BE2C (cell line): ENCODE results near the gene MPP3.

Source experiments
- DNase-seq: peaks from one replicate; pipeline ENCODE4 v3.0.0-alpha.2; 2020
- H3K27me3 ChIP-seq: fragments of 250-450 bp; sonication (Bioruptor Pico); 2 replicates; pipeline ENCODE4 v1.5.1; 2020; ENCODE audit warnings: mild to moderate bottlenecking
- H3K36me3 ChIP-seq: fragments of 250-450 bp; sonication (Bioruptor Pico); 2 replicates; pipeline ENCODE4 v1.5.1; 2020; ENCODE audit warnings: mild to moderate bottlenecking
- H3K4me1 ChIP-seq: fragments of 250-450 bp; sonication (Bioruptor Pico); 2 replicates; pipeline ENCODE4 v1.5.1; 2020
- H3K4me3 ChIP-seq: 2 replicates; pipeline ENCODE4 v1.5.1; 2011; ENCODE audit warnings: low read depth, low read length
- H3K9me3 ChIP-seq: fragments of 250-450 bp; sonication (Bioruptor Pico); 2 replicates; pipeline ENCODE4 v1.5.1; 2020
- TF ChIP-seq, protein P1 (sequence below): IDR thresholded peaks from 2 replicates; pipeline ENCODE4 v1.5.1; 2012; ENCODE audit warnings: mild to moderate bottlenecking, low read depth, low read length

Gene MPP3

DNA sequence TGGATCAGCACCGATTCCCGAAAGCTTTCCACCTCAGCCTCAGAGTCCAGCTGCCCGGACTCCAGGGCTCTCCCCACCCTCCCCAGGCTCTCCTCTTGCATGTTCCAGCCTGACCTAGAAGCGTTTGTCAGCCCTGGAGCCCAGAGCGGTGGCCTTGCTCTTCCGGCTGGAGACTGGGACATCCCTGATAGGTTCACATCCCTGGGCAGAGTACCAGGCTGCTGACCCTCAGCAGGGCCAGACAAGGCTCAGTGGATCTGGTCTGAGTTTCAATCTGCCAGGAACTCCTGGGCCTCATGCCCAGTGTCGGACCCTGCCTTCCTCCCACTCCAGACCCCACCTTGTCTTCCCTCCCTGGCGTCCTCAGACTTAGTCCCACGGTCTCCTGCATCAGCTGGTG lies 29.0 kb upstream of the MPP3 start:
- no peak overlapping the region for H3K4me3 ChIP-seq
- TF ChIP-seq, protein P1, sequence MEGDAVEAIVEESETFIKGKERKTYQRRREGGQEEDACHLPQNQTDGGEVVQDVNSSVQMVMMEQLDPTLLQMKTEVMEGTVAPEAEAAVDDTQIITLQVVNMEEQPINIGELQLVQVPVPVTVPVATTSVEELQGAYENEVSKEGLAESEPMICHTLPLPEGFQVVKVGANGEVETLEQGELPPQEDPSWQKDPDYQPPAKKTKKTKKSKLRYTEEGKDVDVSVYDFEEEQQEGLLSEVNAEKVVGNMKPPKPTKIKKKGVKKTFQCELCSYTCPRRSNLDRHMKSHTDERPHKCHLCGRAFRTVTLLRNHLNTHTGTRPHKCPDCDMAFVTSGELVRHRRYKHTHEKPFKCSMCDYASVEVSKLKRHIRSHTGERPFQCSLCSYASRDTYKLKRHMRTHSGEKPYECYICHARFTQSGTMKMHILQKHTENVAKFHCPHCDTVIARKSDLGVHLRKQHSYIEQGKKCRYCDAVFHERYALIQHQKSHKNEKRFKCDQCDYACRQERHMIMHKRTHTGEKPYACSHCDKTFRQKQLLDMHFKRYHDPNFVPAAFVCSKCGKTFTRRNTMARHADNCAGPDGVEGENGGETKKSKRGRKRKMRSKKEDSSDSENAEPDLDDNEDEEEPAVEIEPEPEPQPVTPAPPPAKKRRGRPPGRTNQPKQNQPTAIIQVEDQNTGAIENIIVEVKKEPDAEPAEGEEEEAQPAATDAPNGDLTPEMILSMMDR = no peak
- no peaks in the 10 kb centered on the region; the same call in 1 of the 2 replicates for H3K27me3 ChIP-seq
- DNase-seq = no peak
- H3K9me3 ChIP-seq = no peaks in the 10 kb centered on the region
- H3K36me3 ChIP-seq = no peaks in the 10 kb centered on the region
- H3K4me1 ChIP-seq = no peaks in the 10 kb centered on the region

DNA sequence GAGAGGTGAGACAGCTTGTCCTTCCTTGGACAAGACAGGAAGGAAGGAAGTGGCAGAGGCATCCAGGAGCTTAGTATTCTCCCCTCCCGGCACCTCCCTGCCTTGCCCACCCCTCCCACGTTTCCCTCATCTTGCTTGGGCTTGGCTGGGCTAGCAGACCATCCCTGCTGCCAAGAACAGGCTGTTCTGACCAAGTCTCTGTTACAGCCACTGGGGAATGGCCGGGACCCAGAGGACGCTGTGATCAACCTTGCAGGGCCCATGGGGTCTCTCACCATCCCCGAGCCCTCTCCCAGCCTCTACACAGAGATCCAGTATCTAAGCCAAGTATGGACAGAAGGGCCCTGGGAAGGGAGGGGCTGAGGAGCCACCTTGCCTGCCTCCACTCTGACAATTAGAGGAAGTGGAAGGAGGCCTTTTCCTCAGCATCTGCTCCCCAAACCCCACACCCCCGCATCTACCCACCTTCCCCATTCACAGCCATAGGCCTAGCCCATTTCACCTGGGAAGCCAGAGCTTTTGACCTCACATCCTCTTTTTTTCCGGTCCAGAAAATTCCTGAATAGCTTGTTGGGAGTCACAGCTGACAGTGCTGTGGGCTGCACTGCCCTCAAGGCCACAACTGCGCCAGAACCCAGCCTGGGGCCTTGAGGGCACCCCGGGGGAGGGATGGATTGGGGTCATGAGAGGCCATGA lies 28.1 kb upstream of the MPP3 start:
- DNase-seq = no peak
- H3K27me3 ChIP-seq = no peaks in the 10 kb centered on the region; the same call in 1 of the 2 replicates
- no peaks in the 10 kb centered on the region for H3K36me3 ChIP-seq
- H3K4me3 ChIP-seq = no peak overlapping the region
- H3K4me1 ChIP-seq = no peaks in the 10 kb centered on the region
- TF ChIP-seq, protein P1 = no peak
- H3K9me3 ChIP-seq = no peaks in the 10 kb centered on the region

DNA sequence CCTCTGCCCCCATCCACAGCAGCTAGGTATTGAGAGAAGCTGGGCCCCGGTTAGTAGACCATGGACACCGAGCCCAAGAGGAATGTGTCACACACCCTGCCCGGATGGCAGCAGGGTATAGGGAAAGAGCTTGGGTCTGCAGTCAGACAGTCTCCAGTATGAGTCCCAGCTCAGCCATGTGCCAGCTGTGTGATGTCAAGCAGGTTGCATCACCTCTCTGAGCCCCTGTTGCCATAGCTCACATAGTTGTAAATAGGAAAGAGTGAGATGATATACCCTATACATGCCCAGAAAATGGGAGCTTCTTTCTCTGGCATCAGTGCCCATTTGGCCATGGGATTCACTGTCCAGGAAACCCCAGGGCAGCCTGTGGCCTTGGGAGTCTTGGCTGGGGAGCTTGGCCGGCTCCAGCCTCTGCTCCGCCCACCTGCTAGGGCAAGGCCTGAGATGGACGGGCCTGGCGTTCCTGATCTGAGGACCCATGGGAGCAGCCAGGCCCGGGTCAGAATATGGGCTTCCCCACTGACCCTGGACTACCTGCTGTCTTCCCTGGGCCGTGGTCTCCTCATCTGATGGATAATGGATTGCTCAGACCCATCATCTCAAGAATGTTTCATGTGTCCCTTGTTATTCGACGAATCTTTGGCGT lies 27.3 kb upstream of the MPP3 start:
- H3K4me1 ChIP-seq = no peaks in the 10 kb centered on the region
- no peaks in the 10 kb centered on the region for H3K9me3 ChIP-seq
- H3K4me3 ChIP-seq = no peak overlapping the region
- no peak for DNase-seq
- H3K36me3 ChIP-seq = no peaks in the 10 kb centered on the region
- no peaks in the 10 kb centered on the region for H3K27me3 ChIP-seq
- TF ChIP-seq, protein P1 = no peak

DNA sequence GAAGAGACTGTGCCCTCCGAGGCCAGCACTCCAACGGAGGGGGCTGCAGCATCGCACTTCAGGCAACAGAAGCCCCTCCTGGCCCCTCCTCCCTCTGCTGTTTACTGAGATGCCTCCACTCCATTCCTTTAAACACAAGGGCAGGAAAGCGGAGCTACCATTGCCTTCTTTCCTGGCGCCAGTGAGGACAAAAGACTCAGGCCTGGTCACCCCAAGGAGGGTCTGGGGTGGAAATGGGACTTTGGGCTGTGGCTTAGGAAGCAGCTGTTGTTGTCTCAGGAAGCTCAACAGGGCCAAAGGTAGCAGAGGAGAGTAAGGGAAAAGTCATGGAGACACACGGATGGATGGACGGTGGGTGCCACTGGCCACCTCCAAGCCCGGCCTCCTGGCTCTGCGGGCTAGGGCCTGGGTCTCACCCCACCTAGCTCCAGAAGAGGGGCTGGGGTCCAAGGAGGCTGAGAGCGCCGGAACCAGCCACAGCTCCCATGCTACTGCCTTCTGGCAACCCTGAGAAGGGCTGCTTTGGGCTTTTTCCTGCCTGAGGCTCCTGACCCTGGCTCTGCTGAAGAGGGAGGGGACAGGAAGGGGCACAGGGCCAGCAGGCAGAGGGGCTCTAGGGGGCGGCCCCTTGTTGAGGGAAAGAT lies 25.1 kb upstream of the MPP3 start:
- H3K4me1 ChIP-seq = no peaks in the 10 kb centered on the region
- TF ChIP-seq, protein P1 = no peak
- no peak for DNase-seq
- H3K4me3 ChIP-seq = no peak overlapping the region
- H3K9me3 ChIP-seq = no peaks in the 10 kb centered on the region
- no peaks in the 10 kb centered on the region for H3K27me3 ChIP-seq
- H3K36me3 ChIP-seq = no peaks in the 10 kb centered on the region

DNA sequence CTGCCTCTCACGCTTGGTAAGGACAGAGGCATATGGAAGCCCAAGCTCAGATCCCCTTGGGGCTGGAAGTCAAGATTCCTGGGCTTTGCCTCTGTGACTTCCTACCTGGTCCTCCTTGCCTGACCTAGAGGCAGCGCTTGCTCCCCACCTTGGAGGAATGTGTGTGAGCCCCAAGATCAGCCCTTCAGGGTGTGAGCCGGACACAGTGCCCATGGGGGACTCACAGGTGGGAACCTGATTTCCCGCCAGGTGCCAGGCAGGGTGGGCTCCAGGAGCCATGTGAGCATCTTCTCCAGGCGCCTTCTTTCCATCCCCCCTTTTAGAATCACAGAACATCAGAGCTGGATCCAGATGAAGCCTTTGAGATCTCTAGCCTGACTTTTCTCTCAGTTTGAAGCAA lies 24.2 kb upstream of the MPP3 start:
- TF ChIP-seq, protein P1 = no peak
- Histone ChIP-seq H3K27me3 (no peaks in the 10 kb centered on the region), H3K9me3 (no peaks in the 10 kb centered on the region), H3K4me1 (no peaks in the 10 kb centered on the region), H3K4me3 (no peak overlapping the region), H3K36me3 (no peaks in the 10 kb centered on the region)
- no peak for DNase-seq

DNA sequence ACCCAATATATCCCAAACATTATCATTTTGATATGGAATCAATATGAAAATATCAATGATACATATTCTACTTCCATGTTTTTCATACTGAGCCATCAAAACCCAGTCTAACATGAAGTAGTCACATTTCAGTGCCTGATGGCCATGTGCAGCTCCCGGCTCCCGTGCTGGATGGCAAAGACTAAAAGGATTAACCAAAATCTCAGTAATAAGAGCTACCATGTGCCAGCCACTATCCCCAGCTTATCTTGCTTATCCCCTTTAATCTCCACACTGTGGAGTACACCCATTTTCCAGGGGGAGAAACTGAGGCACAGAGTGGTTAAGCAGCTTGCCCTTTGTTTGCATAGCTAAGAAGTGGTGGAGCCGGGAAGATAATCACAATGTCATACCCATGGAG lies 23.2 kb upstream of the MPP3 start:
- Histone ChIP-seq H3K4me3 (no peak overlapping the region), H3K9me3 (no peaks in the 10 kb centered on the region), H3K36me3 (no peaks in the 10 kb centered on the region), H3K4me1 (no peaks in the 10 kb centered on the region), H3K27me3 (no peaks in the 10 kb centered on the region)
- TF ChIP-seq, protein P1 = no peak
- no peak for DNase-seq
